Thymus (tissue), 11 donors: Measurements from ENCODE around the gene CPSF6. TPM values are rescaled to one million over a fixed set of nuclear protein-coding genes. Genes with fewer than 3 reads are reported as not detected.
"Not testable (repeated sequence)": the region's sequence is repeated elsewhere in the genome, so short reads cannot be mapped to it uniquely, and the experiment has no call there.

ENCODE experiments used
- DNase-seq, 9 donors: peaks; one replicate each; pipeline ENCODE4 v3.0.0-alpha.2; 2013; ENCODE audit warnings: low spot score in 9 of 9, low read depth in 6 of 9, missing footprints in 1 of 9
- H3K27ac ChIP-seq, 2 donors: one replicate each; pipeline ENCODE4 v1.5.1; 2013; ENCODE audit warnings: control low read depth in 1 of 2, low read depth in 1 of 2, low read length in 1 of 2, mild to moderate bottlenecking in 1 of 2, moderate library complexity in 1 of 2
- H3K27me3 ChIP-seq, 2 donors: one replicate each; pipeline ENCODE4 v1.5.1; 2013; ENCODE audit warnings: low read length in 1 of 2; ENCODE audit not compliant: control insufficient read depth in 2 of 2, insufficient read depth in 1 of 2
- H3K36me3 ChIP-seq, 2 donors: one replicate each; pipeline ENCODE4 v1.5.1; 2013; ENCODE audit warnings: low read length in 1 of 2, mild to moderate bottlenecking in 1 of 2, moderate library complexity in 1 of 2; ENCODE audit not compliant: control insufficient read depth in 2 of 2, insufficient read depth in 2 of 2
- H3K4me1 ChIP-seq, 2 donors: one replicate each; pipeline ENCODE4 v1.5.1; 2013; ENCODE audit warnings: low read length in 2 of 2; ENCODE audit not compliant: control insufficient read depth in 2 of 2, insufficient read depth in 2 of 2
- H3K4me3 ChIP-seq, 2 donors: one replicate each; pipeline ENCODE4 v1.5.1; 2013; ENCODE audit warnings: low read length in 2 of 2, control low read depth in 1 of 2, mild to moderate bottlenecking in 1 of 2
- H3K9me3 ChIP-seq, 2 donors: one replicate each; pipeline ENCODE4 v1.5.1; 2013; ENCODE audit warnings: low read length in 1 of 2, mild to moderate bottlenecking in 1 of 2; ENCODE audit not compliant: control insufficient read depth in 2 of 2, insufficient read depth in 1 of 2
- WGBS: extraction: QIAGEN DNeasy Blood & Tissue Kit; methylation state at CpG from one replicate; pipeline ENCODE4 v1.1.7; 2013; 5-methylcytosine and 5-hydroxymethylcytosine counted together
- polyA plus RNA-seq: library from polyadenylated mRNA; stranded (reverse); fragments of 200-250 nt; gene quantifications from one replicate; pipeline ENCODE4 v1.2.3, GENCODE V29; 2013
- total RNA-seq: library from RNA; stranded (reverse); fragments of 120-200 nt; gene quantifications from one replicate; pipeline ENCODE4 v1.2.4, GENCODE V29; 2013
- donor health status: healthy.

The CPSF6 gene
- total and polyA plus RNA-seq, 2 donors, result 25.5 to 32.0 TPM

- no peak overlapping the region for H3K4me3 ChIP-seq
- WGBS, result 97% methylated on average over 1 of the region's 1 CpG
- DNase-seq, result no peak
- no peaks in the 10 kb centered on the region for H3K36me3 ChIP-seq
- H3K4me1 ChIP-seq, result no peaks in the 10 kb centered on the region
- no peak overlapping the region for H3K27ac ChIP-seq
- H3K9me3 ChIP-seq, result peaks cover 0 to 7% of the 10 kb centered on the region in 2 donors
- H3K27me3 ChIP-seq, result no peaks in the 10 kb centered on the region
These were observed 58.8 kb downstream of the CPSF6 start for GRCh38 chr12:69298133-69298532.

- no peak overlapping the region for H3K4me3 ChIP-seq
- H3K27me3 ChIP-seq, result no peaks in the 10 kb centered on the region
- H3K9me3 ChIP-seq, result peaks cover 0 to 7% of the 10 kb centered on the region in 2 donors
- no peaks in the 10 kb centered on the region for H3K36me3 ChIP-seq
- WGBS, result 91% methylated on average over 2 of the region's 2 CpGs
- no peaks in the 10 kb centered on the region for H3K4me1 ChIP-seq
- H3K27ac ChIP-seq, result no peak overlapping the region
- DNase-seq, result no peak
These were observed 59.6 kb downstream of the CPSF6 start for GRCh38 chr12:69298947-69299346.

- no peaks in the 10 kb centered on the region for H3K27me3 ChIP-seq
- WGBS, result 93% methylated on average over 1 of the region's 1 CpG
- no peak overlapping the region for H3K4me3 ChIP-seq
- no peaks in the 10 kb centered on the region for H3K9me3 ChIP-seq
- no peaks in the 10 kb centered on the region for H3K4me1 ChIP-seq
- H3K27ac ChIP-seq, result no peak overlapping the region
- H3K36me3 ChIP-seq, result no peaks in the 10 kb centered on the region
- no peak for DNase-seq
These were observed 64.9 kb downstream of the CPSF6 start for GRCh38 chr12:69304284-69304683.

GRCh38 chr12:69309461-69309860 is 70.1 kb downstream of the CPSF6 start:
- WGBS, result 92% methylated on average over 3 of the region's 3 CpGs

GRCh38 chr12:69313209-69313608 is 73.8 kb downstream of the CPSF6 start:
- Histone ChIP-seq H3K4me3 (no peak overlapping the region), H3K27ac (no peak overlapping the region), H3K36me3 (no peaks in the 10 kb centered on the region), H3K9me3 (no peaks in the 10 kb centered on the region), H3K27me3 (no peaks in the 10 kb centered on the region), H3K4me1 (no peaks in the 10 kb centered on the region)
- WGBS, result 98% methylated on average over 3 of the region's 3 CpGs
- no peak for DNase-seq

More at GRCh38 chr12:69309461-69309860, 70.1 kb downstream of the CPSF6 start:
- no peaks in the 10 kb centered on the region for H3K27me3 ChIP-seq
- H3K27ac ChIP-seq, result no peak overlapping the region
- no peaks in the 10 kb centered on the region for H3K36me3 ChIP-seq
- no peak for DNase-seq
- H3K4me3 ChIP-seq, result no peak overlapping the region
- no peaks in the 10 kb centered on the region for H3K4me1 ChIP-seq
- no peaks in the 10 kb centered on the region for H3K9me3 ChIP-seq

GRCh38 chr12:69316784-69317183 is 77.4 kb downstream of the CPSF6 start:
- DNase-seq, H3K4me1 ChIP-seq, H3K27me3 ChIP-seq, H3K36me3 ChIP-seq, H3K4me3 ChIP-seq, H3K27ac ChIP-seq, H3K9me3 ChIP-seq: not testable (repeated sequence)

GRCh38 chr12:69317233-69317632 is 77.9 kb downstream of the CPSF6 start:
- WGBS, result 96% methylated on average over 2 of the region's 2 CpGs
- not testable (repeated sequence) for H3K27me3 ChIP-seq, DNase-seq, H3K4me1 ChIP-seq, H3K36me3 ChIP-seq, H3K9me3 ChIP-seq, H3K4me3 ChIP-seq, H3K27ac ChIP-seq

GRCh38 chr12:69318225-69318624 is 78.9 kb downstream of the CPSF6 start:
- Histone ChIP-seq H3K9me3 (peaks cover 0 to 4% of the 10 kb centered on the region in 2 donors), H3K27me3 (no peaks in the 10 kb centered on the region), H3K36me3 (no peaks in the 10 kb centered on the region), H3K27ac (no peak overlapping the region), H3K4me3 (no peak overlapping the region), H3K4me1 (no peaks in the 10 kb centered on the region)
- DNase-seq, result no peak
- 96% methylated on average over 2 of the region's 2 CpGs for WGBS

GRCh38 chr12:69321351-69321750 is 82.0 kb downstream of the CPSF6 start:
- no peaks in the 10 kb centered on the region for H3K27me3 ChIP-seq
- no peaks in the 10 kb centered on the region for H3K36me3 ChIP-seq
- 93% methylated on average over 1 of the region's 1 CpG for WGBS

More at GRCh38 chr12:69321351-69321750, 82.0 kb downstream of the CPSF6 start:
- Histone ChIP-seq H3K27ac (no peak overlapping the region), H3K4me3 (no peak overlapping the region), H3K4me1 (peaks cover 0 to 2% of the 10 kb centered on the region in 2 donors), H3K9me3 (peaks cover 0 to 4% of the 10 kb centered on the region in 2 donors)
- no peak for DNase-seq
